H9 (cell line): ENCODE results near the gene GOT1. TPM values are rescaled to one million over a fixed set of nuclear protein-coding genes. Genes with fewer than 3 reads are reported as not detected.

Source experiments
- DNase-seq: peaks from one replicate; pipeline ENCODE4 v3.0.0-alpha.2; 2017
- H2AFZ ChIP-seq: one replicate; pipeline ENCODE4 v1.6.1; 2013; ENCODE audit warnings: mild to moderate bottlenecking, low read length, control low read depth, moderate library complexity
- H2AK5ac ChIP-seq: 2 replicates; pipeline ENCODE4 v1.6.1; 2013; ENCODE audit warnings: low read length, control low read depth, mixed read lengths; ENCODE audit not compliant: insufficient read length
- H2BK120ac ChIP-seq: one replicate; pipeline ENCODE4 v1.6.1; 2013; ENCODE audit warnings: low read depth, mild to moderate bottlenecking, low read length, control low read depth, inconsistent platforms; ENCODE audit not compliant: poor library complexity, severe bottlenecking
- H2BK12ac ChIP-seq: 2 replicates; pipeline ENCODE4 v1.6.1; 2013; ENCODE audit warnings: low read length, control low read depth, mixed read lengths, low read depth; ENCODE audit not compliant: insufficient read length
- H2BK15ac ChIP-seq: 2 replicates; pipeline ENCODE4 v1.6.1; 2013; ENCODE audit warnings: low read depth, low read length, control low read depth
- H2BK20ac ChIP-seq: one replicate; pipeline ENCODE4 v1.6.1; 2013; ENCODE audit warnings: low read depth, mild to moderate bottlenecking, low read length, control low read depth, inconsistent platforms; ENCODE audit not compliant: poor library complexity, severe bottlenecking
- H2BK5ac ChIP-seq: 2 replicates; pipeline ENCODE4 v1.6.1; 2013; ENCODE audit warnings: low read length, control low read depth, mixed read lengths; ENCODE audit not compliant: insufficient read length
- H3K14ac ChIP-seq: 2 replicates; pipeline ENCODE4 v1.6.1; 2013; ENCODE audit warnings: low read length, control low read depth; ENCODE audit not compliant: insufficient read depth
- H3K18ac ChIP-seq: 2 replicates; pipeline ENCODE4 v1.6.1; 2013; ENCODE audit warnings: low read depth, mild to moderate bottlenecking, mixed read lengths, low read length, control low read depth; ENCODE audit not compliant: insufficient read length
- H3K23ac ChIP-seq: 2 replicates; pipeline ENCODE4 v1.6.1; 2013; ENCODE audit warnings: low read length, control low read depth, mixed read lengths, low read depth; ENCODE audit not compliant: insufficient read length
- H3K23me2 ChIP-seq: 2 replicates; pipeline ENCODE4 v1.6.1; 2013; ENCODE audit warnings: low read depth, mild to moderate bottlenecking, mixed read lengths, low read length, control low read depth; ENCODE audit not compliant: insufficient read length, poor library complexity, severe bottlenecking
- H3K27ac ChIP-seq: 2 replicates; pipeline ENCODE4 v1.5.1; 2013; ENCODE audit warnings: low read length, control low read depth, mixed read lengths, low read depth; ENCODE audit not compliant: insufficient read length
- H3K27me3 ChIP-seq: 2 replicates; pipeline ENCODE4 v1.6.1; 2013; ENCODE audit warnings: low read length, control low read depth, inconsistent platforms; ENCODE audit not compliant: insufficient read depth
- H3K4ac ChIP-seq: 2 replicates; pipeline ENCODE4 v1.6.1; 2013; ENCODE audit warnings: low read depth, mild to moderate bottlenecking, control low read depth, inconsistent platforms, low read length, moderate library complexity
- H3K4me1 ChIP-seq: 2 replicates; pipeline ENCODE4 v1.6.1; 2013; ENCODE audit warnings: low read length, control low read depth, inconsistent platforms; ENCODE audit not compliant: insufficient read depth
- H3K4me2 ChIP-seq: 2 replicates; pipeline ENCODE4 v1.6.1; 2013; ENCODE audit warnings: low read length, control low read depth, mixed read lengths; ENCODE audit not compliant: insufficient read length, insufficient read depth
- H3K56ac ChIP-seq: 2 replicates; pipeline ENCODE4 v1.6.1; 2013; ENCODE audit warnings: low read depth, mild to moderate bottlenecking, mixed read lengths, low read length, control low read depth; ENCODE audit not compliant: insufficient read length
- H3K79me1 ChIP-seq: 2 replicates; pipeline ENCODE4 v1.6.1; 2013; ENCODE audit warnings: low read depth, mild to moderate bottlenecking, moderate library complexity, low read length, control low read depth, inconsistent platforms; ENCODE audit not compliant: insufficient read depth, poor library complexity, severe bottlenecking
- H3K79me2 ChIP-seq: 2 replicates; pipeline ENCODE4 v1.6.1; 2013; ENCODE audit warnings: low read length, control low read depth, inconsistent platforms; ENCODE audit not compliant: insufficient read depth
- H3K9ac ChIP-seq: 2 replicates; pipeline ENCODE4 v1.6.1; 2013; ENCODE audit warnings: low read length, control low read depth, mixed read lengths; ENCODE audit not compliant: insufficient read length; ENCODE audit errors: extremely low read depth
- H3K9me3 ChIP-seq: one replicate; pipeline ENCODE4 v1.6.1; 2013; ENCODE audit warnings: low read depth, low read length, inconsistent platforms; ENCODE audit not compliant: control insufficient read depth
- H3T11ph ChIP-seq: one replicate; pipeline ENCODE4 v1.6.1; 2013; ENCODE audit warnings: mild to moderate bottlenecking, low read length, control low read depth, inconsistent platforms
- H4K20me1 ChIP-seq: one replicate; pipeline ENCODE4 v1.6.1; 2013; ENCODE audit not compliant: control insufficient read depth, insufficient read length, insufficient read depth
- H4K5ac ChIP-seq: 2 replicates; pipeline ENCODE4 v1.6.1; 2013; ENCODE audit warnings: low read depth, mild to moderate bottlenecking, mixed read lengths, low read length, control low read depth; ENCODE audit not compliant: insufficient read length
- H4K8ac ChIP-seq: replicated peaks from 2 replicates; pipeline ENCODE4 v1.6.1; 2013; ENCODE audit warnings: low read length, control low read depth, mixed read lengths, low read depth; ENCODE audit not compliant: insufficient read length
- H4K91ac ChIP-seq: 2 replicates; pipeline ENCODE4 v1.6.1; 2013; ENCODE audit warnings: low read depth, mild to moderate bottlenecking, moderate library complexity, mixed read lengths, low read length, control low read depth; ENCODE audit not compliant: insufficient read length
- H3K27ac Mint-ChIP-seq, 3 experiments: 2 replicates in 2 of 3; 3 replicates in 1 of 3; pipeline ENCODE4 v1.8.0; 2020 to 2021; ENCODE audit warnings: mixed read lengths in 3 of 3, mild to moderate bottlenecking in 1 of 3, moderate library complexity in 1 of 3
- H3K27me3 Mint-ChIP-seq: 2 replicates; pipeline ENCODE4 v1.8.0; 2021; ENCODE audit warnings: low read depth, mild to moderate bottlenecking, moderate library complexity, mixed read lengths
- H3K36me3 Mint-ChIP-seq, 3 experiments: 2 replicates in 2 of 3; 3 replicates in 1 of 3; pipeline ENCODE4 v1.8.0; 2020 to 2021; ENCODE audit warnings: low read depth in 3 of 3, mixed read lengths in 3 of 3; ENCODE audit not compliant: insufficient read depth in 1 of 3
- H3K4me1 Mint-ChIP-seq, 2 experiments: 2 replicates each; pipeline ENCODE4 v1.8.0; 2020; ENCODE audit warnings: mixed read lengths in 2 of 2
- H3K4me3 Mint-ChIP-seq, 2 experiments: 2 replicates in 1 of 2; 3 replicates in 1 of 2; pipeline ENCODE4 v1.8.0; 2020 to 2021; ENCODE audit warnings: mild to moderate bottlenecking in 2 of 2, mixed read lengths in 2 of 2, moderate library complexity in 1 of 2
- H3K9me3 Mint-ChIP-seq, 2 experiments: 2 replicates in 1 of 2; 3 replicates in 1 of 2; pipeline ENCODE4 v1.8.0; 2020; ENCODE audit warnings: mild to moderate bottlenecking in 2 of 2, mixed read lengths in 2 of 2, moderate library complexity in 1 of 2
- WGBS: extraction: QIAGEN DNeasy Blood & Tissue Kit; methylation state at CpG from one replicate; pipeline ENCODE4 v1.1.7; 2013; ENCODE audit warnings: missing lambda C conversion rate, low lambda C conversion rate, mixed read lengths; ENCODE audit not compliant: insufficient read length; ENCODE audit errors: extremely low coverage; 5-methylcytosine and 5-hydroxymethylcytosine counted together
- total RNA-seq: library from RNA; stranded (reverse); gene quantifications from 2 replicates; pipeline ENCODE4 v1.2.1, GENCODE V29; 2021
- TF ChIP-seq, protein P1 (sequence below): fragments of 200-600 bp; sonication (generic); conservative IDR thresholded peaks from 3 replicates; pipeline ENCODE4 v1.8.0; 2021; ENCODE audit warnings: antibody characterized with exemption, mild to moderate bottlenecking

GOT1 gene
- total RNA-seq, 1 experiment from 2014 or later, result 43.3 TPM

DNA sequence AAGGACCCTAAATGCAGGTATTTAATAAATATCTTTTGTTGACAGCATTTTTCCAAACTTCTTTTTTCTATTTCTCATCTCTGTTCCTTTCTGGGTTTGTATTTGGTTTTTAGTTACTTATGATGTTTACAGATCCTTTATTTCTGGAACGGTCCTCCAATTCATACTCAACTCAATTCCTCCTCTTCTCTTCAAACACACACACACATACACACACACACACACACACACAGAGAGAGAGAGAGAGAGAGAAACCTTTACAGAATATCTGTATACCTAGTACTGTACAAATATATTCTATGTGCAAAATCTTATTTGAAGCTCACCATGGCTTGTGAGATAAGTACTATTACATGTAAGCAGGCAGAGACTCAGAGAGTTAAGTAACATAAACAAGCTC lies 21.6 kb upstream of the GOT1 start:
- H4K8ac ChIP-seq, result no peak overlapping the region
- H3K9me3 ChIP-seq, result no peaks in the 10 kb centered on the region
- no peak overlapping the region for H2BK5ac ChIP-seq
- no peak overlapping the region for H3K23ac ChIP-seq
- H3K4me1 Mint-ChIP-seq, result peaks cover 24 to 29% of the 10 kb centered on the region in 2 experiments
- no CpG with 5 or more reads among the region's 1 CpG for WGBS
- H3K79me1 ChIP-seq, result no peaks in the 10 kb centered on the region
- H3K23me2 ChIP-seq, result no peaks in the 10 kb centered on the region
- H3K79me2 ChIP-seq, result no peaks in the 10 kb centered on the region
- no peak overlapping the region for H4K91ac ChIP-seq
- H2AFZ ChIP-seq, result no peak overlapping the region
- no peak overlapping the region for H4K5ac ChIP-seq
- no peak overlapping the region for H3T11ph ChIP-seq
- H2BK15ac ChIP-seq, result no peak overlapping the region
- H3K27me3 ChIP-seq, result no peaks in the 10 kb centered on the region
- H2BK12ac ChIP-seq, result no peak overlapping the region
- no peak overlapping the region for H3K14ac ChIP-seq
- no peaks in the 10 kb centered on the region for H3K9me3 Mint-ChIP-seq
- no peaks in the 10 kb centered on the region for H3K36me3 Mint-ChIP-seq
- no peaks in the 10 kb centered on the region for H4K20me1 ChIP-seq
- no peak overlapping the region for H2BK120ac ChIP-seq
- no peak overlapping the region; a peak in 1 of 5 replicates for H3K4me3 Mint-ChIP-seq
- no peak overlapping the region for H3K27ac ChIP-seq
- H2AK5ac ChIP-seq, result no peak overlapping the region
- H3K27ac Mint-ChIP-seq, result peak overlapping the region in 1 of 3 experiments; percentile 17; a peak in 1 of 7 replicates
- peak overlapping the region; percentile 36 for H3K4me2 ChIP-seq
- H3K4me1 ChIP-seq, result peaks cover 9% of the 10 kb centered on the region; the same call in 1 of the 2 replicates
- TF ChIP-seq, protein P1, sequence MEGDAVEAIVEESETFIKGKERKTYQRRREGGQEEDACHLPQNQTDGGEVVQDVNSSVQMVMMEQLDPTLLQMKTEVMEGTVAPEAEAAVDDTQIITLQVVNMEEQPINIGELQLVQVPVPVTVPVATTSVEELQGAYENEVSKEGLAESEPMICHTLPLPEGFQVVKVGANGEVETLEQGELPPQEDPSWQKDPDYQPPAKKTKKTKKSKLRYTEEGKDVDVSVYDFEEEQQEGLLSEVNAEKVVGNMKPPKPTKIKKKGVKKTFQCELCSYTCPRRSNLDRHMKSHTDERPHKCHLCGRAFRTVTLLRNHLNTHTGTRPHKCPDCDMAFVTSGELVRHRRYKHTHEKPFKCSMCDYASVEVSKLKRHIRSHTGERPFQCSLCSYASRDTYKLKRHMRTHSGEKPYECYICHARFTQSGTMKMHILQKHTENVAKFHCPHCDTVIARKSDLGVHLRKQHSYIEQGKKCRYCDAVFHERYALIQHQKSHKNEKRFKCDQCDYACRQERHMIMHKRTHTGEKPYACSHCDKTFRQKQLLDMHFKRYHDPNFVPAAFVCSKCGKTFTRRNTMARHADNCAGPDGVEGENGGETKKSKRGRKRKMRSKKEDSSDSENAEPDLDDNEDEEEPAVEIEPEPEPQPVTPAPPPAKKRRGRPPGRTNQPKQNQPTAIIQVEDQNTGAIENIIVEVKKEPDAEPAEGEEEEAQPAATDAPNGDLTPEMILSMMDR, result no peak
- H3K4ac ChIP-seq, result no peak overlapping the region
- no peak overlapping the region for H3K56ac ChIP-seq
- no peak overlapping the region for H2BK20ac ChIP-seq
- no peak overlapping the region for H3K9ac ChIP-seq
- peaks cover 8% of the 10 kb centered on the region for H3K27me3 Mint-ChIP-seq
- no peak for DNase-seq
- H3K18ac ChIP-seq, result no peak overlapping the region
